Measurements from ENCODE around the gene TMEM175. TPM values are rescaled to one million over a fixed set of nuclear protein-coding genes. Genes with fewer than 3 reads are reported as not detected.

TMEM175 gene
- total RNA-seq, 2 donors from 2014 or later, result 15.3 to 16.4 TPM

DNA sequence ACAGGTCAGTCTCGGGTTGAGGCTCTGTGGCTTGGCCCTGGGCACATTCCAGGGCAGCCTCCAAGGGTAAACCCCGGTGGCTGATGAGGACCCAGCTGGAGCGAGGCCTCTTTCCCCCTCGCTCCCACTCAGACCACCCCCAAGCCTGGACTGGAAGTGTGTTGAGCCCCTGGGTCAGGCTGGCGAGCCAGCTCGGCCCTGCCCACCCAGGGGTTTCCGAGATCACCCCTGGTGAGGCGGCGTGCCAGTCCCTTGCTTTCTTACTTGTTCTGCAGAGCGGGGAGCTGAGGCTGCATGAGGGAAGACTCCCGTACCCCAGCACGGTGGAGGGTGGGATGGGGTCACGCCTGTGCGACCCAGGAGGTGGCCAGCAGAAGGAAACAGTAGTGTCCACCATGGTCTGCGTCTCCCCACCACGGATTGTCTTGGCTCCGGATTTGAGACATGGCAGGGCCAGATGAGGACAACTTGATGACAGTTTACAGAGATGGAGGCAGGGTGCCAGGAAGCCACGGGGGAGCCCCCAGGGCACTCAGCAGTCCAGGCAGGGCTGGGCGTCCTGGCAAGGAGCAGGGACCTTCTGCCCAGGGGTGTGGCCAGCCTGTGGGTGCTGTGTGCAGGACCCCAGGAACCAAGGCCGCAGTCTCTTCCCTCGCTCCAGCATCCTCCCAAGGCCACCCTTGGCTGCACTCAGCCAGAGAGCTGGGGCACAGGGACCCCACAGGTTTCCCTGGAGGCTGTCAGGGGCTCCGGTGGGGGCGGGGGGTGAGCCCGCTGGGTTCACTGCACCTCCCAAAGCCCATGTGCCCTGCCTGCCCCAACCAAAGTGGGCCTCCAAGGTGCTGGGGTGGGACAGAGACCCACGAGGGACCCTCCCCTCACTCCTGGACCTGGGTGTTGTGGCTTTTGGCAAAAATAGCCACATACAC, 72.6 kb downstream of the TMEM175 start:
- no peak for DNase-seq (ENCODE audit: low spot score)
- intact Hi-C loops (cut with DNase I), result no loop called here

DNA sequence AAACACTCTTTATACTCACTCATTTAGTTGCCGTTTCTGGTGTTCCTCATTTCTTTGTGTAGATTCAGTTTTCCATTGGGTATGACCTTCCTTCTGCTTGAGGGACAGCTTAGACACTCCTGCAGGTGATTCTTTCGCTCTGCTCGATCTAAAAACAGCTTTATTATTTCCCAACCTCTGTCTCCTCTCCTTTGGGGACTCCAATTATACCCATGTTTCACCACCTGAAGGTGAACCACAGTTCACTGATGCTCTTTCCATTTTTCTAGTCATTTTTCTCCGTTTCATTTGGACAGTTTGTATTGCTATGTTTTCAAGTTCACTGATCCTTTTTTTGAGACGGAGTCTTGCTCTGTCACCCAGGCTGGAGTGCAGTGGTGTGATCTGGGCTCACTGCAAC, 74.6 kb downstream of the TMEM175 start:
- intact Hi-C loops (cut with DNase I), result no loop called here
- DNase-seq (ENCODE audit: low spot score), result no peak

Other genes starting within 250 kb of the TMEM175 start
- 10 to 100 TPM in 1 of 2 donors, 1 to 10 TPM in 1; 9.3 to 10.4 TPM for gene SLC49A3, start 243.3 kb upstream of the TMEM175 start, total RNA-seq
- 10 to 100 TPM; 25.6 to 35.8 TPM for gene PCGF3, start 226.6 kb upstream of the TMEM175 start, total RNA-seq
- gene CPLX1, start 106.3 kb upstream of the TMEM175 start, total RNA-seq, result 1 to 10 TPM; 2.5 to 5.1 TPM
- gene GAK, start 144 bp upstream of the TMEM175 start, total RNA-seq, result 10 to 100 TPM; 63.5 to 73.5 TPM
- gene DGKQ, start 41.1 kb downstream of the TMEM175 start, total RNA-seq, result 10 to 100 TPM; 10.8 to 11.9 TPM
- 10 to 100 TPM; 19.0 to 29.0 TPM for gene IDUA, start 54.6 kb downstream of the TMEM175 start, total RNA-seq
- gene SLC26A1, start 60.9 kb downstream of the TMEM175 start, total RNA-seq, result under 1 TPM in 1 of 2 donors, not detected in 1; 0.14 TPM
- 10 to 100 TPM; 16.2 to 20.7 TPM for gene FGFRL1, start 79.2 kb downstream of the TMEM175 start, total RNA-seq
- 1 to 10 TPM in 1 of 2 donors, under 1 TPM in 1; 0.76 to 4.0 TPM for gene RNF212, start 181.1 kb downstream of the TMEM175 start, total RNA-seq
- 10 to 100 TPM; 18.1 to 63.3 TPM for gene SPON2, start 240.1 kb downstream of the TMEM175 start, total RNA-seq